Natural killer cell (primary cell): ENCODE measurements around the gene SMAD3. TPM values are rescaled to one million over a fixed set of nuclear protein-coding genes. Genes with fewer than 3 reads are reported as not detected.

Experiments
- ATAC-seq, 3 donors: fragments of 150-1000 bp in 2 of 3; fragments of 200-7000 bp in 1 of 3; cut with Tn5 transposase; 1 replicate in 1 of 3; 2 replicates in 2 of 3; pipeline ENCODE4 v1.10.0; 2021; ENCODE audit warnings: mild to moderate bottlenecking in 2 of 3, moderate library complexity in 2 of 3
- DNase-seq, 2 donors: peaks; one replicate each; pipeline versions ENCODE4 v3.0.0 to v3.0.0-alpha.2; 2013 to 2021; ENCODE audit warnings: mixed read lengths in 1 of 2
- H3K27ac ChIP-seq: one replicate; pipeline ENCODE4 v1.5.1; 2013; ENCODE audit warnings: mild to moderate bottlenecking, low read length
- H3K27me3 ChIP-seq: one replicate; pipeline ENCODE4 v1.6.1; 2013; ENCODE audit warnings: low read length; ENCODE audit not compliant: control insufficient read depth, insufficient read depth
- H3K36me3 ChIP-seq: one replicate; pipeline ENCODE4 v1.6.1; 2013; ENCODE audit warnings: low read length; ENCODE audit not compliant: control insufficient read depth, insufficient read depth
- H3K4me1 ChIP-seq: one replicate; pipeline ENCODE4 v1.6.1; 2013; ENCODE audit warnings: low read length; ENCODE audit not compliant: control insufficient read depth, insufficient read depth
- H3K4me3 ChIP-seq: one replicate; pipeline ENCODE4 v1.5.1; 2013; ENCODE audit warnings: low read length
- H3K9me3 ChIP-seq: one replicate; pipeline ENCODE4 v1.6.1; 2013; ENCODE audit warnings: low read length; ENCODE audit not compliant: control insufficient read depth, insufficient read depth
- H3K27ac Mint-ChIP-seq, 2 donors: one replicate each; pipeline ENCODE4 v1.8.0; 2022; ENCODE audit warnings: mild to moderate bottlenecking in 2 of 2, mixed read lengths in 2 of 2, moderate library complexity in 1 of 2
- H3K27me3 Mint-ChIP-seq, 2 donors: one replicate each; pipeline ENCODE4 v1.8.0; 2022; ENCODE audit warnings: low read depth in 2 of 2, mixed read lengths in 2 of 2
- H3K36me3 Mint-ChIP-seq: one replicate; pipeline ENCODE4 v1.8.0; 2022; ENCODE audit warnings: mixed read lengths
- H3K4me1 Mint-ChIP-seq, 2 donors: one replicate each; pipeline ENCODE4 v1.8.0; 2022; ENCODE audit warnings: mixed read lengths in 2 of 2
- H3K4me3 Mint-ChIP-seq: one replicate; pipeline ENCODE4 v1.8.0; 2022; ENCODE audit warnings: mild to moderate bottlenecking, moderate library complexity, mixed read lengths
- H3K9me3 Mint-ChIP-seq, 2 donors: one replicate each; pipeline ENCODE4 v1.8.0; 2022; ENCODE audit warnings: mixed read lengths in 2 of 2
- CTCF ChIP-seq: fragments of 200-600 bp; IDR thresholded peaks from one replicate; pipeline ENCODE4 v1.8.0; 2022; ENCODE audit warnings: antibody characterized with exemption
- WGBS: methylation state at CpG from one replicate; pipeline ENCODE4 v1.1.7; 2013; ENCODE audit warnings: missing lambda C conversion rate; ENCODE audit not compliant: insufficient coverage; 5-methylcytosine and 5-hydroxymethylcytosine counted together
- intact Hi-C: fragments of 100-400 bp; cut with micrococcal nuclease; formaldehyde crosslinking; loops from one replicate; pipeline ENCODE4 v1.14.2; 2022
- total RNA-seq, 4 donors: library from RNA; stranded (reverse); fragments of 120-200 nt in 1 of 4; gene quantifications; one replicate each; pipeline versions ENCODE4 v1.2.3 to v1.2.4, GENCODE V29; 2013 to 2022

Gene SMAD3
- total RNA-seq, 3 donors from 2014 or later (not counting 1 experiment from before 2014, with no cell fraction given), result 47.1 to 72.6 (median 63.0) TPM

- WGBS, result 100% methylated on average over 3 of the region's 3 CpGs
- no peak for TF ChIP-seq CTCF
- H3K4me1 ChIP-seq, result peaks cover 17% of the 10 kb centered on the region
- ATAC-seq, result peak in 1 of 3 donors; percentile 34
- no peak overlapping the region for H3K4me3 ChIP-seq
- peak overlapping the region in 1 of 2 donors; percentile 68 for H3K27ac Mint-ChIP-seq
- no peak for DNase-seq
- no peaks in the 10 kb centered on the region for H3K27me3 ChIP-seq
- H3K36me3 ChIP-seq, result no peaks in the 10 kb centered on the region
- no peaks in the 10 kb centered on the region for H3K9me3 Mint-ChIP-seq
- intact Hi-C loops, result no loop called here
- H3K4me1 Mint-ChIP-seq, result peaks cover 56 to 58% of the 10 kb centered on the region in 2 donors
- no peaks in the 10 kb centered on the region for H3K9me3 ChIP-seq
- H3K27ac ChIP-seq, result no peak overlapping the region
- H3K4me3 Mint-ChIP-seq, result no peak overlapping the region
- no peaks in the 10 kb centered on the region for H3K27me3 Mint-ChIP-seq
- H3K36me3 Mint-ChIP-seq, result no peaks in the 10 kb centered on the region
Measured at GRCh38 chr15:67156834-67157233, 91.4 kb downstream of the SMAD3 start.

- Histone ChIP-seq H3K27me3 (no peaks in the 10 kb centered on the region), H3K36me3 (no peaks in the 10 kb centered on the region), H3K27ac (no peak overlapping the region), H3K9me3 (no peaks in the 10 kb centered on the region), H3K4me1 (peaks cover 19% of the 10 kb centered on the region), H3K4me3 (no peak overlapping the region)
- no peaks in the 10 kb centered on the region for H3K36me3 Mint-ChIP-seq
- DNase-seq (no peak), ATAC-seq (no peak)
- no peak overlapping the region for H3K4me3 Mint-ChIP-seq
- intact Hi-C loops, result no loop called here
- 50% methylated on average over 8 of the region's 8 CpGs for WGBS
- no peaks in the 10 kb centered on the region for H3K27me3 Mint-ChIP-seq
- H3K27ac Mint-ChIP-seq, result peak overlapping the region; percentile 51 to 68
- H3K4me1 Mint-ChIP-seq, result peaks cover 60 to 62% of the 10 kb centered on the region in 2 donors
- no peak for TF ChIP-seq CTCF
- no peaks in the 10 kb centered on the region for H3K9me3 Mint-ChIP-seq
Measured at GRCh38 chr15:67157521-67158252, 92.3 kb downstream of the SMAD3 start.

GRCh38 chr15:67158367-67158766 is 93.0 kb downstream of the SMAD3 start:
- TF ChIP-seq CTCF, result no peak
- Histone ChIP-seq H3K27me3 (no peaks in the 10 kb centered on the region), H3K27ac (no peak overlapping the region), H3K4me3 (no peak overlapping the region), H3K4me1 (peaks cover 20% of the 10 kb centered on the region), H3K9me3 (no peaks in the 10 kb centered on the region), H3K36me3 (no peaks in the 10 kb centered on the region)
- DNase-seq (no peak), ATAC-seq (no peak)
- no peaks in the 10 kb centered on the region for H3K27me3 Mint-ChIP-seq
- WGBS, result 97% methylated on average over 7 of the region's 7 CpGs
- H3K9me3 Mint-ChIP-seq, result no peaks in the 10 kb centered on the region
- H3K4me3 Mint-ChIP-seq, result no peak overlapping the region
- no peaks in the 10 kb centered on the region for H3K36me3 Mint-ChIP-seq
- intact Hi-C loops, result no loop called here
- H3K4me1 Mint-ChIP-seq, result peaks cover 61 to 64% of the 10 kb centered on the region in 2 donors
- H3K27ac Mint-ChIP-seq, result peak overlapping the region; percentile 51 to 68

- Mint-ChIP-seq H3K4me3 (no peak overlapping the region), H3K4me1 (peaks cover 42 to 54% of the 10 kb centered on the region in 2 donors), H3K9me3 (no peaks in the 10 kb centered on the region), H3K36me3 (no peaks in the 10 kb centered on the region), H3K27ac (peak overlapping the region in 1 of 2 donors; percentile 55), H3K27me3 (no peaks in the 10 kb centered on the region)
- Histone ChIP-seq H3K27me3 (no peaks in the 10 kb centered on the region), H3K27ac (no peak overlapping the region), H3K36me3 (peaks cover 20% of the 10 kb centered on the region), H3K4me3 (no peak overlapping the region), H3K9me3 (no peaks in the 10 kb centered on the region), H3K4me1 (peaks cover 25% of the 10 kb centered on the region)
- intact Hi-C loops, result no loop called here
- no peak for TF ChIP-seq CTCF
- ATAC-seq (no peak), DNase-seq (no peak)
- 96% methylated on average over 5 of the region's 5 CpGs for WGBS
Measured at GRCh38 chr15:67161412-67161811, 96.0 kb downstream of the SMAD3 start.
